Psoas muscle (tissue), 8 donors: ENCODE results near the gene RNF26. TPM values are rescaled to one million over a fixed set of nuclear protein-coding genes. Genes with fewer than 3 reads are reported as not detected.

Experiments
- ATAC-seq, 4 donors: fragments of 200-7000 bp; cut with Tn5 transposase; one replicate each; pipeline ENCODE4 v1.9.1; 2020; ENCODE audit warnings: moderate library complexity in 3 of 4, mild to moderate bottlenecking in 2 of 4
- DNase-seq, 2 donors: peaks; one replicate each; pipeline ENCODE4 v3.0.0-alpha.2; 2020
- H3K27ac ChIP-seq: fragments of 200-600 bp; one replicate; pipeline ENCODE4 v1.8.0; 2022
- H3K27me3 ChIP-seq, 3 donors: fragments of 200-600 bp in 1 of 3; one replicate each; pipeline versions ENCODE4 v1.6.1 to v1.8.0; 2013 to 2022; ENCODE audit warnings: low read length in 2 of 3, mild to moderate bottlenecking in 2 of 3, moderate library complexity in 1 of 3; ENCODE audit not compliant: insufficient read depth in 3 of 3
- H3K36me3 ChIP-seq, 2 donors: fragments of 200-600 bp in 1 of 2; one replicate each; pipeline versions ENCODE4 v1.6.1 to v1.8.0; 2013 to 2022; ENCODE audit warnings: low read depth in 1 of 2, mild to moderate bottlenecking in 1 of 2, moderate library complexity in 1 of 2; ENCODE audit not compliant: insufficient read depth in 1 of 2
- H3K4me1 ChIP-seq: fragments of 200-600 bp; one replicate; pipeline ENCODE4 v1.8.0; 2022
- H3K4me3 ChIP-seq: fragments of 200-600 bp; one replicate; pipeline ENCODE4 v1.8.0; 2022; ENCODE audit warnings: mild to moderate bottlenecking
- H3K9me3 ChIP-seq: fragments of 200-600 bp; one replicate; pipeline ENCODE4 v1.8.0; 2022
- WGBS, 3 donors: extraction: QIAGEN DNeasy Blood & Tissue Kit; methylation state at CpG; one replicate each; pipeline versions ENCODE4 v1.1.6 to v1.1.7; 2013; 5-methylcytosine and 5-hydroxymethylcytosine counted together
- intact Hi-C, 2 donors: fragments of 100-400 bp; cut with DNase I; formaldehyde crosslinking; loops; one replicate each; pipeline versions ENCODE4 v1.11.0 to v1.14.2; 2022
- polyA plus RNA-seq, 3 donors: library from polyadenylated mRNA; stranded (reverse); fragments of 200-250 nt; gene quantifications; one replicate each; pipeline ENCODE4 v1.2.3, GENCODE V29; 2013
- total RNA-seq, 4 donors: library from RNA; stranded (reverse); fragmentation: NEBNext Ultra II Directional in 2 of 4; extraction: Animal tissue kit (Norgen Biotek cat#: 25700) in 2 of 4; gene quantifications; one replicate each; pipeline versions ENCODE4 v1.2.1 to v1.2.4, GENCODE V29; 2021 to 2023
- TF ChIP-seq, protein P1 (sequence below): fragments of 200-600 bp; IDR thresholded peaks from one replicate; pipeline ENCODE4 v1.8.0; 2022; ENCODE audit warnings: antibody characterized with exemption
- donor health status: healthy with polysubstance abuse.
- donor health status: DM: no; HTN: no; CAD: no; lungs with moderate emphysema.
- donor health status: Bipolar disorder and iron deficiency.
- donor health status: healthy.
- donor health status: DM: yes; HTN: yes; CAD: no.
- donor health status: DM: no; HTN: no; CAD: no.
- donor health status: DM: no; HTN: no; CAD: no.
- donor health status: DM: yes; HTN: yes; CAD: no.

The RNF26 gene
- total and polyA plus RNA-seq, 7 donors, result 5.8 to 8.9 (median 7.3) TPM

DNA sequence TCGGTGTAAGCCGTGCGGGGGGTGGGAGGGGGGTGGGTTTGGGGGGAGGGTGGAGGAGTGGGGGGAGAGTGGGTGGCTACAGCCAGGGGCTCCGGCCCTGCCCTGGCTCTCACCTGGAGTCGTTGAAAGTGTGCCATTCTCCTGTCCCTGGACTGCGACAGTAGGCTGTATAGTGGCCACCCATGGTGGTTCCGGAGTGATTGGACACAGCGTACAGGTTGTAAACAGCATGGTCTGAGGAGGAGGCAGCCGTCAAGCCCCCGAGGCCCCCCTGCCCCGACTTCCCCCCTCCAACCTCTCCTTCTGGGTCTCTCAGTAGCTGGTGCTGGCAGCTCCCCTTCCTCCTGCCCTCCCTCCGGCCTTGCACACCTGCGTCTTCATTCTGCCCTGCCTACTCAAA lies 22.7 kb downstream of the RNF26 start:
- H3K27ac ChIP-seq, result peak overlapping the region; percentile 74
- intact Hi-C loops, result loop anchor here (2.0 to 10.0 kb wide), 2 partner anchors 18 to 118 kb away; no protein-coding TSS in a partner anchor
- H3K36me3 ChIP-seq, result peaks cover 8 to 55% of the 10 kb centered on the region in 2 donors
- H3K9me3 ChIP-seq, result no peaks in the 10 kb centered on the region
- DNase-seq, result no peak
- H3K4me3 ChIP-seq, result peak overlapping the region; percentile 61
- no peak for ATAC-seq
- peaks cover 36% of the 10 kb centered on the region for H3K4me1 ChIP-seq
- no peaks in the 10 kb centered on the region for H3K27me3 ChIP-seq
- TF ChIP-seq, protein P1, sequence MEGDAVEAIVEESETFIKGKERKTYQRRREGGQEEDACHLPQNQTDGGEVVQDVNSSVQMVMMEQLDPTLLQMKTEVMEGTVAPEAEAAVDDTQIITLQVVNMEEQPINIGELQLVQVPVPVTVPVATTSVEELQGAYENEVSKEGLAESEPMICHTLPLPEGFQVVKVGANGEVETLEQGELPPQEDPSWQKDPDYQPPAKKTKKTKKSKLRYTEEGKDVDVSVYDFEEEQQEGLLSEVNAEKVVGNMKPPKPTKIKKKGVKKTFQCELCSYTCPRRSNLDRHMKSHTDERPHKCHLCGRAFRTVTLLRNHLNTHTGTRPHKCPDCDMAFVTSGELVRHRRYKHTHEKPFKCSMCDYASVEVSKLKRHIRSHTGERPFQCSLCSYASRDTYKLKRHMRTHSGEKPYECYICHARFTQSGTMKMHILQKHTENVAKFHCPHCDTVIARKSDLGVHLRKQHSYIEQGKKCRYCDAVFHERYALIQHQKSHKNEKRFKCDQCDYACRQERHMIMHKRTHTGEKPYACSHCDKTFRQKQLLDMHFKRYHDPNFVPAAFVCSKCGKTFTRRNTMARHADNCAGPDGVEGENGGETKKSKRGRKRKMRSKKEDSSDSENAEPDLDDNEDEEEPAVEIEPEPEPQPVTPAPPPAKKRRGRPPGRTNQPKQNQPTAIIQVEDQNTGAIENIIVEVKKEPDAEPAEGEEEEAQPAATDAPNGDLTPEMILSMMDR, result no peak
- WGBS, 3 donors, result 28 to 51% (median 44%) methylated on average over 9 to 13 of the region's 13 CpGs

DNA sequence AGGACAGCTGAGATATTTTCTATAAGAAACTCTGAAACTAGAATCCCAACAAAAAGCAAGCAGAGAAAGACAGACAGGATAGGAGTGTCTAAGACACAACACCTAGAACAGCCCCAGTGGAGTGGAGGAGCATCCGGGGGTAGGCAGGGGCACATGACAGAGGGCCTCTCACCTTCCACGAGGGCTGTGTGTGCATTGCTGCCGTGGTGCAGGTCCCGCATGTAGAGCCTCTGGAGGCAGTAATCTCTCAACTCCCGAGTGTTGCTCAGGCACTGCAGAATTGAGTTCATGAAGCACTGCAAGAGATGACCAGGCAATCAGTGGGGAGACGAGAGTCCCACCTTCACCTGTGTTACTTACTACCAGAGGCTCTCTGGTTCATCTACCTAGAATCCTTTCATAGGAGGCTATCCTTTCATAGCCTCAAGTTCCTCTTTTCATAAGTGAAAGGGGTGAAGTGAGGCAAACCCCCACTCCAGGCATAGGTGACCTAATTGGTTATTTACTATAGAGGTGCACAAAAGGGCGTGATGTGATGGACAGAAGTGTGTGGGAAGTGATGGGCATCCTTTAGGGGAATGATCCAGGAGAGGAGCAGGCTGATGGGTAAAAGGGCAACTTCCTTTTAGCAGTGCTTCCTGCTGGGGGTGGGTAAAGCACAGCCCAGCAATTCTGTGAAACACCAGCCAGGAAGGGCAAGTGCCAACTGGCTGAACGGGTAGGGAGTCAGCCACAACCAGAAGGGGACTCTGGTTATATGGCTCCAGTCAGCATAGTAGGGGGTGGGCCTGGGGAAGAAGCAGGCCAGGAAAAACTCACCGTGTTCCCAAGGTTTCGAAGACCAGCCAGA lies 25.3 kb downstream of the RNF26 start:
- Histone ChIP-seq H3K36me3 (peaks cover 8 to 52% of the 10 kb centered on the region in 2 donors), H3K27ac (peak overlapping the region; percentile 97), H3K4me1 (peaks cover 53% of the 10 kb centered on the region), H3K27me3 (no peaks in the 10 kb centered on the region), H3K4me3 (no peak overlapping the region), H3K9me3 (no peaks in the 10 kb centered on the region)
- 65 to 79% (median 69%) methylated on average over 10 of the region's 10 CpGs for WGBS, 3 donors
- ATAC-seq, result no peak
- peak in 1 of 2 donors; percentile 38 for DNase-seq
- intact Hi-C loops, result loop anchor here in 1 of 2 donors (10.0 kb wide), 1 partner anchor 115 kb away; no protein-coding TSS in a partner anchor
- TF ChIP-seq, protein P1, result no peak

DNA sequence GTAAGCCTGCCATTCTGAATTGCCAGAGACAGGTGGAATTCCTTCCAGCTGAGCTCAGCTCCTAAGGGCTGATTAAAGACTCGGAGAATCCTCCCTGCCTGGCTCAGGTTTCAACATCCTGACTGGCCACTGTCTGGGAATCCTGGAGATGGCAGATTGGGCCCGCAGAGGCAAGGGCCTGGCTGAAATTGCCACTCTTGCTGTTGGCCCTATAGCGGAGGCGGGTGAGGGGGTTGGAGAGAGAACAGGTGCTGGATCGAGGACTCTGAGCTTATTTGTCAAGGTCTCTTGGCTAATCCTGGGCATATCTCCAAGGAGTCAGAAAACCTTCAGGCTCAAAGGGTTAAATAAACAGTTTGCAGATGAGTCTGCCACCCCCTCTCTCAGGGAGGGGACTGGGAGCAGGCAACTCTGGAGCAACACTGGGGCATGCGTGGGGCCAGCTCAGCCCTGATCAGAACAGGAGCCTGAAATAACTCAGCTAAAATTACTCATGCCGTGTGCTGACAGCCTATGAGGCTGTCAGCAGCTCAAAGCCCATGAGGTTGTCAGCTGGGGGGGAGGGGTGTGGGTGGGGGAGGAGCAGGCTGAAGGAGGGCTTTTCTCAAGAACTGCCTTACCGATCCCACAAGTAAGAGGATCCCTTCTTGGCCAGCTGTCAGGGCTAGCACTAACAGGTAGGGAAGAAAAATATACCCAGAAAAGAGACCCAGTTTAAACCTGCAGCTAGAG lies 26.9 kb downstream of the RNF26 start:
- H3K27me3 ChIP-seq, result no peaks in the 10 kb centered on the region
- H3K4me1 ChIP-seq, result peaks cover 61% of the 10 kb centered on the region
- TF ChIP-seq, protein P1, result no peak
- H3K9me3 ChIP-seq, result no peaks in the 10 kb centered on the region
- H3K27ac ChIP-seq, result peak overlapping the region; percentile 97
- peak; percentile 82 to 92 for DNase-seq
- ATAC-seq, result peak; percentile 76 to 82 (median 79)
- 15 to 29% (median 23%) methylated on average over 8 of the region's 8 CpGs for WGBS, 3 donors
- intact Hi-C loops, result no loop called here
- peaks cover 8 to 36% of the 10 kb centered on the region in 2 donors for H3K36me3 ChIP-seq
- peak overlapping the region; percentile 6 for H3K4me3 ChIP-seq

DNA sequence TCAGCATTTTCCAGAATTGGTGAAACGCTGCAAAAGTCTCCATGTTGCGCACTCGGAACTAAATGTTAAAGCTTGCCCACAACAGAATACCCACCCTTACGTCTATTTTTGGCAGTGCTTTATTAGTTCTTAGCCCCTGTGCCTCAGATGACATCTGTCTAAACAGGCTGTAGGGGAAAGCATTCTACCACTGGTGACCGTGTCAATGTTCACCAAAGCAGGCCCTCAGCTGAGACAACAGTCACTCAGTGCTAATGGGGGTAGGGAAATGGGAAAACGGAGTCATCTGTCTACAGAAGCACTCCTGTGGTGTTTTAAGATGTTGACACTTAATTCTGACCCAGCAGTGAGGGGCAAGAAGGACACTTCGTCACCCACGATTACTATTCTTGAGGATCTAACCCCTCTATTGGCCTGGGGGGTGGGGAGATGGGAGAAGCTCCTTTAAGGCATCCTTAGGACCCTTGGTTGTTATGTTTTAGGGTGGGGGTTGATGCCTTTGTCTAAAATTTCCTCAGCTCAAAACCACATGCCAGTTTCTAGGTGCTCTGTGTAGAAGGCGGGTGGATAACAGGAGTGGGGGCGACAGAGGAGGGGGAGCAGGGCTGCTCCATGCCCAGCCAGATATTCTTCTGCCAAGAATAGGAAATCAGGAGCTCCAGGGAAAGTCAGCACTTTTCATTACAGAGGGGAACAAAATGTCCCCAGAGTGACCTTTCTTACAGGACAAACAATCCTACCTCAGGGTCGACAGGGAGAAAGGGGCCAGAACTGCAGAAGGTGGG lies 27.8 kb downstream of the RNF26 start:
- DNase-seq (no peak), ATAC-seq (peak; percentile 17 to 33 (median 27))
- WGBS, 3 donors, result 31 to 50% (median 32%) methylated on average over 11 of the region's 11 CpGs
- TF ChIP-seq, protein P1, result no peak
- Histone ChIP-seq H3K4me3 (peak overlapping the region; percentile 71), H3K9me3 (no peaks in the 10 kb centered on the region), H3K4me1 (peaks cover 67% of the 10 kb centered on the region), H3K27ac (peak overlapping the region; percentile 97), H3K36me3 (peaks cover 8 to 37% of the 10 kb centered on the region in 2 donors), H3K27me3 (no peaks in the 10 kb centered on the region)
- intact Hi-C loops, result no loop called here
